Loucy (cell line): ENCODE measurements around the gene GRB10.

Source experiments
- H2AFZ ChIP-seq: fragments of 200-600 bp; sonication (generic); 2 replicates; pipeline ENCODE4 v1.6.0; 2016; ENCODE audit warnings: antibody characterized with exemption, mild to moderate bottlenecking, low read length, moderate library complexity
- H3F3A ChIP-seq: fragments of 200-600 bp; 2 replicates; pipeline ENCODE4 v1.6.0; 2016; ENCODE audit warnings: antibody characterized with exemption, low read depth, mild to moderate bottlenecking
- H3K27me3 ChIP-seq: fragments of 200-600 bp; sonication (generic); 2 replicates; pipeline ENCODE4 v1.6.1; 2014; ENCODE audit warnings: low read length, mild to moderate bottlenecking; ENCODE audit not compliant: insufficient read depth, poor library complexity, severe bottlenecking
- H3K36me3 ChIP-seq: fragments of 200-600 bp; sonication (generic); 2 replicates; pipeline ENCODE4 v1.6.1; 2016; ENCODE audit warnings: low read length; ENCODE audit not compliant: insufficient read depth
- H3K4me1 ChIP-seq: fragments of 200-600 bp; sonication (generic); 2 replicates; pipeline ENCODE4 v1.5.1; 2014; ENCODE audit warnings: low read length, mild to moderate bottlenecking; ENCODE audit not compliant: insufficient read depth, poor library complexity, severe bottlenecking
- H3K4me2 ChIP-seq: fragments of 200-600 bp; sonication (generic); 2 replicates; pipeline ENCODE4 v1.6.0; 2014; ENCODE audit warnings: antibody characterized with exemption, low read length, low read depth, mild to moderate bottlenecking; ENCODE audit not compliant: poor library complexity, severe bottlenecking
- H3K4me3 ChIP-seq: fragments of 200-600 bp; sonication (generic); 2 replicates; pipeline ENCODE4 v1.5.1; 2014; ENCODE audit warnings: low read length, mild to moderate bottlenecking, mixed read lengths; ENCODE audit not compliant: poor library complexity, severe bottlenecking
- H3K79me2 ChIP-seq: fragments of 200-600 bp; sonication (generic); 2 replicates; pipeline ENCODE4 v1.6.1; 2014; ENCODE audit warnings: low read length; ENCODE audit not compliant: insufficient read depth
- H3K9ac ChIP-seq: fragments of 200-600 bp; sonication (generic); 2 replicates; pipeline ENCODE4 v1.6.0; 2014; ENCODE audit warnings: mild to moderate bottlenecking, low read depth, low read length, moderate library complexity; ENCODE audit not compliant: poor library complexity, severe bottlenecking
- H3K9me2 ChIP-seq: fragments of 200-600 bp; sonication (generic); replicated peaks from 2 replicates; pipeline ENCODE4 v1.6.1; 2016; ENCODE audit warnings: low read depth, low read length, mixed read lengths
- H3K9me3 ChIP-seq: fragments of 200-600 bp; sonication (generic); 2 replicates; pipeline ENCODE4 v1.6.1; 2014; ENCODE audit warnings: mild to moderate bottlenecking, antibody characterized with exemption, low read length, low read depth; ENCODE audit not compliant: insufficient read depth
- H4K20me1 ChIP-seq: fragments of 200-600 bp; sonication (generic); 2 replicates; pipeline ENCODE4 v1.6.0; 2014; ENCODE audit warnings: antibody characterized with exemption, low read length, mild to moderate bottlenecking; ENCODE audit not compliant: insufficient read depth, poor library complexity, severe bottlenecking
- EZH2phosphoT487 ChIP-seq: fragments of 200-600 bp; IDR thresholded peaks from 2 replicates; pipeline ENCODE4 v1.6.1; 2018; ENCODE audit warnings: antibody characterized with exemption, mild to moderate bottlenecking, moderate library complexity, borderline replicate concordance
- TF ChIP-seq, protein P1 (sequence below): fragments of 200-600 bp; sonication (generic); conservative IDR thresholded peaks from 2 replicates; pipeline ENCODE4 v1.5.1; 2014; ENCODE audit warnings: mild to moderate bottlenecking, antibody characterized with exemption, low read length

The GRB10 gene

DNA sequence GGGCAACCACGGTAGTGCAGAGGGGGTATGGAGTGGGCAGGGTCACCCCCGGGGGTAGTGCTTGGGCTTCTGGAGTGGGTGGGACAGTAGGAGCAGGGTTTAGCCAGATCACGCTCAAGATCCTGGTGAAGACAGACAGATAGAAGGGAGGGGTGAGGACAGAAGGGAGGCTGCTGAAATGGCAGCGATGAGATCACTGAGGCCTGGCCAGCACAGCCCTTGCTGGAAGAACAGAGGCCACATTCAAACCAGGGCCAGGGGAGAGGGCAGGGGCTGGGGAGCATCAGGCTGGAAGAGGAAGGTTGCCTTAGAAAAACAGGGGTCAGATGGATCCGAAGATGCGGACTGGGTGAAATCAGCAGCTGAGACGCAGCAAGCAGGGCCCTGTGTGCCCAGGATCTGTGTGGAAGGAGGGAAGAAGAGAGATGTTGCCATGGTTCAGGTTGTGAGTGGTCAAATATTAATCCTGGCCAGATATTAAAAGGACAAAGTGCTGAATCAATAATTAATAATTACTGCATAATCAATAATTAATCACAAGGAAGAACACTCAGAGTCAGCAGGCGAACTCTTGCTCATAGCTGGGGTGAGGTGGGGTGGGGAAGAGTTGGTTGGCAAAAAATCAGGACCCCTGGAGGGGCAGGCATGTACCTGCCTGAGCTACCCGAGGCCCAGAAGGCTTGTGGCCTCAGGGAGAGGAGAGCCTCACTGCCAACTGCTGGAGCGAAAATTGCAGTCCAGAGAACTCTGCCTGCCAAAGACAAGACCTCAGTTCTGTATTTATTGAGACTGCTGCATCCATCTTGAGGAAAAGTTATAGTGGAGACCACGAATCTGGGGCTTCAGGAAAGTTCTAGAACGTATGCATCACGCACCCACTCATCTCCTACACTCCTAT, 105.7 kb downstream of the GRB10 start:
- Histone ChIP-seq H3K9me3 (no peaks in the 10 kb centered on the region), H3K4me2 (no peak overlapping the region), H3K27me3 (no peaks in the 10 kb centered on the region), H3K4me3 (no peak overlapping the region), H3K36me3 (no peaks in the 10 kb centered on the region), H3K79me2 (no peaks in the 10 kb centered on the region), H3K9ac (no peak overlapping the region), H3F3A (no peaks in the 10 kb centered on the region), H3K4me1 (no peaks in the 10 kb centered on the region), H2AFZ (no peak overlapping the region), H4K20me1 (no peaks in the 10 kb centered on the region), H3K9me2 (no peaks in the 10 kb centered on the region)
- TF ChIP-seq, protein P1, sequence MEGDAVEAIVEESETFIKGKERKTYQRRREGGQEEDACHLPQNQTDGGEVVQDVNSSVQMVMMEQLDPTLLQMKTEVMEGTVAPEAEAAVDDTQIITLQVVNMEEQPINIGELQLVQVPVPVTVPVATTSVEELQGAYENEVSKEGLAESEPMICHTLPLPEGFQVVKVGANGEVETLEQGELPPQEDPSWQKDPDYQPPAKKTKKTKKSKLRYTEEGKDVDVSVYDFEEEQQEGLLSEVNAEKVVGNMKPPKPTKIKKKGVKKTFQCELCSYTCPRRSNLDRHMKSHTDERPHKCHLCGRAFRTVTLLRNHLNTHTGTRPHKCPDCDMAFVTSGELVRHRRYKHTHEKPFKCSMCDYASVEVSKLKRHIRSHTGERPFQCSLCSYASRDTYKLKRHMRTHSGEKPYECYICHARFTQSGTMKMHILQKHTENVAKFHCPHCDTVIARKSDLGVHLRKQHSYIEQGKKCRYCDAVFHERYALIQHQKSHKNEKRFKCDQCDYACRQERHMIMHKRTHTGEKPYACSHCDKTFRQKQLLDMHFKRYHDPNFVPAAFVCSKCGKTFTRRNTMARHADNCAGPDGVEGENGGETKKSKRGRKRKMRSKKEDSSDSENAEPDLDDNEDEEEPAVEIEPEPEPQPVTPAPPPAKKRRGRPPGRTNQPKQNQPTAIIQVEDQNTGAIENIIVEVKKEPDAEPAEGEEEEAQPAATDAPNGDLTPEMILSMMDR, result no peak
- TF ChIP-seq EZH2phosphoT487, result no peak

DNA sequence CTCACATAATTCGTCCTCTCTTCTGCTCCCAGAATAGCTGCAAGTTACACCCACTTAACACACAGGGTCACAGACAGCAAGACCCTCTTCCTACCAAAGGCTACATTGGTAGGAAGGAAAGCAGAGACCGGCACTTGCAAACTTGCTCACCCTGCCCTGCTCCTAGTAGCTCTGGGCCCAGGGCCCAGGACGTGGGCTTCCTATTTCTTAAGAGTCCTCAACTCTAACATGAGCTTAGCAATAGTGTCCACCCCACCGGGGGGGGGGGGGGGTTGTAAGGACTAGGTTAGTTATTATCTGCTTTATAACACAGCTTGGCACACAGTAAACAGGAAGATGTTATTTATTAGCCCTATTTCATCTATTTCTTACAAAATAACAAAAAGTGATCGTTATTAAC, 106.6 kb downstream of the GRB10 start:
- Histone ChIP-seq H2AFZ (no peak overlapping the region), H3F3A (no peaks in the 10 kb centered on the region), H3K79me2 (no peaks in the 10 kb centered on the region), H3K36me3 (no peaks in the 10 kb centered on the region), H3K9ac (no peak overlapping the region), H3K4me3 (no peak overlapping the region), H3K9me3 (no peaks in the 10 kb centered on the region), H3K4me1 (no peaks in the 10 kb centered on the region), H3K4me2 (no peak overlapping the region), H3K9me2 (no peaks in the 10 kb centered on the region), H3K27me3 (no peaks in the 10 kb centered on the region), H4K20me1 (no peaks in the 10 kb centered on the region)
- TF ChIP-seq, protein P1, result no peak
- TF ChIP-seq EZH2phosphoT487, result no peak

DNA sequence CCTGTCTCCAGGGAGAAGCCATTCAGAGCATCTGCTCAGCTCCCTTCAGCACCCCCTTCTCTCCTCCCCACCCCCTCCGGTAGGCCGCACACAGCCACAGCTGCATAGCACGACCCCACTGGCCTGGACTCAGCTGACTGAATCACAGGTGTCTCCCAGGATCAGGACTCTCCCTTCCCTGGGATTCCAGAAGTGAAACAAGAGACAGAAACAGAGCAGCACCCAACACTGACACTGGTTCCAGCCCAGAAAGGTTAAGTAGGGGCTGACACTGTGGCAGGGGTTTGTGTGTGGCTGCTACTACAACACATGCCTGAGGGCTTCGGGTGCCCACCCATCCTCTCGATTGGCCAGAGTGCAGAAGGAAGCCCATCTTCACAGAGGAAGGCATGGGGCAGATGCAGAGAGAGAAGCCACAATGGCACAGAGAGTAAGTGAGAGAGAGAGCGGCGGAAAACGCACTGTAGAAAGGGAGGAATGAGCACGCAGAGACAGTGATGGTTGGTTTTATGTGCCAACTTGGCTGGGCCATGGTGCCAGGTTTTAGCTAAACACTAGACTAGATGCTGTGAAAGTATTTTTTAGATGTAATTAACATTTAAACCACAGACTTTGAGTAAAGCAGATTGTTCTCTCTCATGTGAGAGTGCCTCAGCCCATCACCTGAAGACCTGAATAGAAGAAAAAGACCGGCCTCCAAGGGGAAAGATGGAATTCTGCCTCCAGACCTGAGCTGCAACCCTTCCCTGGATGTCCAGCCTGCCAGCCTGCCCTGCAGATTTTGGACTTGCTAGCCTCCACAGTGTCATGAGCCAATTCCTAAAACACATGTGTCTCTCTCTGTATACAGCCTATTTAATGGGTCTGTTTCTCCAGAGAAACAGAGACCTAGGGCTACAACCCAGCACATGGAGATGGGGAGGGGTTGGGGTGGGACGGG, 107.5 kb downstream of the GRB10 start:
- no peak overlapping the region for H3K4me3 ChIP-seq
- no peaks in the 10 kb centered on the region for H3F3A ChIP-seq
- no peaks in the 10 kb centered on the region for H3K36me3 ChIP-seq
- H3K9me3 ChIP-seq, result no peaks in the 10 kb centered on the region
- no peaks in the 10 kb centered on the region for H3K27me3 ChIP-seq
- no peak overlapping the region for H3K9ac ChIP-seq
- H3K4me2 ChIP-seq, result no peak overlapping the region
- H3K4me1 ChIP-seq, result no peaks in the 10 kb centered on the region
- TF ChIP-seq, protein P1, result no peak
- TF ChIP-seq EZH2phosphoT487, result no peak
- no peaks in the 10 kb centered on the region for H3K9me2 ChIP-seq
- no peaks in the 10 kb centered on the region for H4K20me1 ChIP-seq
- H2AFZ ChIP-seq, result no peak overlapping the region
- no peaks in the 10 kb centered on the region for H3K79me2 ChIP-seq
